Dedifferentiated amniotic fluid mesenchymal stem cell (primary cell): ENCODE measurements around the gene TCP11L2.
"Not testable (repeated sequence)": the region's sequence is repeated elsewhere in the genome, so short reads cannot be mapped to it uniquely, and the experiment has no call there.

Experiments used
- DNase-seq: peaks from one replicate; pipeline ENCODE4 v3.0.0-alpha.2; 2016; ENCODE audit errors: extremely low spot score

Gene TCP11L2

DNA sequence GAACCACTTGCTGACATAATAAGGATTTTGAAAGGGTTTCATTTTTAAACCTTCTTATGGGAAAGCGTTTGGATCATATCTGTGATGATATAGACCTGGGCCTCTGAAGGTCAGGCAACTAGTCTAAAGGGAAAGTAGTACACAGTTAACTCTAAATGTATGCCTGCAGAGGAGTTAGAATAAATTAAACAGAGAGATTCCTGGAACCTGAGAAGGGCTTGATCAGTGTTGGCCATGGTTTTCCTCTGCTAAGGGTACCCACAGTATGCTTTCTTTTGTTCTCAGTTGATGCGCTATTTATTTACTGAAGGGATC lies 40.6 kb downstream of the TCP11L2 start:
- no peak for DNase-seq

DNA sequence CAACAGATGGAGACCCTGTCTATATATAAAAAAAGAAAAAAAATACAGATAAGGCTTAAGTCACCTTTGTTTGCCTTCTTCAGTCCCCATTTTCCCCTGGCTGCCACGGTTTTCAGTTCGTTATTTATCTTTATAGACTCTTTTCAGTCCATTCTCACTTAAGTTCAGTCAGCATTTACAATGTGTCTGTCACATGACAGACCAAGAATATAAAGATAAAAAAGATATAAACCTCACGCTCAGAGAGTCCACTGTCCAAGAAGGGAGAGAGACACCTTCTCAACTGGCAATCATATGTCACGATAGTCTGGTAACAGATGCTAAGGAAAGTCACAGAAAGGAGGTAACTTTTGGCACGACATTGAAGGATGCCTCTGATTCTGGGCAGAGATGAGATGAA lies 41.6 kb downstream of the TCP11L2 start:
- no peak for DNase-seq

GRCh38 chr12:106345746-106346145 lies 43.2 kb downstream of the TCP11L2 start:
- no peak for DNase-seq

DNA sequence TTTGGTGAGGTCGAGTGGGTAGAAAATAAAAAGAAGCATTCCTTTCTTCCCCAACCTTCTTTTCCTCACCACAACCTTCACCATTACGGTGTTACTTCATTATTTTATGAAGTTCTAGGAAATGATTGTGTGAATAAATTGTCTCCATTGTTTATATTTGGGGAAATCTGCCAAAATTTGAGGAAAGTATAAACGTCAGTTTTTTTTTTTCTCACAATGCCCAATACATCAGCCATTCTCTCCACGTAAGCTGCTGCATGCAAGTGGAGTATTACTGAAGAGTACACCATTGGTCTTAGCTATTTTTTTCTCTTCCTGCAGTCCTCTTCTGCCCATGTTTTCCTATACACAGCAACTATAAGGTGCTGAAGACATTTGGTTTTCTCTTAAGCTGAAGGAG lies 45.9 kb downstream of the TCP11L2 start:
- DNase-seq: no peak

- no peak for DNase-seq
Measured at GRCh38 chr12:106353175-106353574, 50.6 kb downstream of the TCP11L2 start.

DNA sequence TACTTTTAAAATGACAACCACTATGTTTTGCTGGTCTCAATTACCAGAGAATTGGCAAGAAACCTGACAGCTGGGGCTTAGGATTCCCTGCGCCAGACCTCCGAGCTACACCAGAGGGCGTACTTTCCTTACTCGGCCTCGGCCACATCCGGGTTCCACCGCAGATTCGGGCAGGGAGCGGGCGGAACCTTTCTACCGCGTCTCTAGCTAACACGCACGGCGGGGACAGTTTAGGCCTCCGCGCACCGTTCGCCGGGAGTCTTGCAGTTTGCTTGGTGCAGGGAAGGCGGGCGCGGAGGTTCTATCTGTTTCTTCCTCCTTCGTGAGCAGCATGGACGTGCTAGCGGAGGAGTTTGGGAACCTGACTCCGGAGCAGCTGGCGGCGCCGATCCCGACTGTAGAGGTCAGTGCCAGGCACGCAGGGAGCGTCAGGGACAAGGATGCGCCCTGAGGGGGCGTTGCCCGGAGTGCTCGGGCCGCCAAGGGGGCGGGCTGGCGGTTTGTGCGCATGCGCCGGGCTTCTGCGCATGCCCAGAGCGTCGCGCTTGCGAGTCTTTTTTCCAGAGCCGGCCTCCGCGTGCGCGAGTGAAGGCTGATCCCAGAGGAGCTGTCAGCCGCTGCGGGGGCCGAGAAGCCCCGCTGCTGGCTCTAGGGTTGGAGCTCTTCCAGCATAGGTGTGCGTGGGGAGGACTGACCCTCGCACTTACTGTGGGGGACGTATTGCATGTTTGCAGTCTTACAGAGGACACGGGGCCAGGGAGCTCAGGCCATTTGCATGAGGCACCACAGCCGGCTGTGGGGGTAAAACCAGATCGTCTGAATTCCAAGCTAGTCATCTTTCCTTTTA lies 55.2 kb downstream of the TCP11L2 start, which contains the start of gene POLR3B:
POLR3B (plus strand) TSS at position 200 of the 847 bp plus-strand sequence; CDS start at position 332, 132 bp downstream.
- DNase-seq: peak; percentile 98

DNA sequence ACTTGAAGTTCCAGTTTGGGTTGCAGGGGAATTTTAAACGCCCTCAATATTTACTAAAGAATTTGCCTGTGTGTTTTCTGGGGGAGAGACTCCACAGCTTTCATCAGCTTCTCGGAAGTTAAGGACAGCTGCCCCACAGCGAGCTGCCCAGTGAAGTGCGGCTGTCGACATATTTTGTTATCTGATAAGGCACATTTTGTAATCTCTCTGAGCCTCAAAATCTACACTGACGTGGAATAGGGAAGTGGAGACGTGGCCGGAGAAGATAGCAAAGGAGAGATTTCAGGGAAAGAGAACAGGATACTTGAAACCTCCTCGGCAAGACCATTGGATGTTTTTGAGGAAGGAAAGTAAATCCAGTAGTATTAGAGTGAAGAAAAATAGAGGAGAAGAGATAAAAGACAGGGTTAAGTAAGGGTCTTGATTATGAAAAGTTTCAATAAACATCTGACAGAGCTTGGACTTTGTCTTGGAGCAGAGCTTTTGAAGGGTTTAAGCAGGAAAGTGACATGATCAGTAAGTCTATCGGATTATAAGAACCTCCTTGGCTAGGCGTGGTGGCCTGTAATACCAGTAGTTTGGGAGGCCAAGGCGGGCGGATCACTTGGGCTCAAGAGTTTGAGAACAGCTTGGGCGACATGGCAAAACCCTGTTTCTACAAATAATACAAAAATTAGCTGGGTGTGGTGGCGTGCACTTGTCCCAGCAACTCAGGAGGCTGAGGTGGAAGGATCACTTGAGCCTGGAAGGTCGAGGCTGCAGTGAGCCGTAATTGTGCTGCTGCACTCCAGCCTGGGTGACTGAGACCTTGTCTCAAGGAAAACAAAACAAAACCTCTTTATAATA lies 56.1 kb downstream of the TCP11L2 start:
- DNase-seq: peak; percentile 43

GRCh38 chr12:106359646-106360399 lies 57.3 kb downstream of the TCP11L2 start:
- no peak for DNase-seq

DNA sequence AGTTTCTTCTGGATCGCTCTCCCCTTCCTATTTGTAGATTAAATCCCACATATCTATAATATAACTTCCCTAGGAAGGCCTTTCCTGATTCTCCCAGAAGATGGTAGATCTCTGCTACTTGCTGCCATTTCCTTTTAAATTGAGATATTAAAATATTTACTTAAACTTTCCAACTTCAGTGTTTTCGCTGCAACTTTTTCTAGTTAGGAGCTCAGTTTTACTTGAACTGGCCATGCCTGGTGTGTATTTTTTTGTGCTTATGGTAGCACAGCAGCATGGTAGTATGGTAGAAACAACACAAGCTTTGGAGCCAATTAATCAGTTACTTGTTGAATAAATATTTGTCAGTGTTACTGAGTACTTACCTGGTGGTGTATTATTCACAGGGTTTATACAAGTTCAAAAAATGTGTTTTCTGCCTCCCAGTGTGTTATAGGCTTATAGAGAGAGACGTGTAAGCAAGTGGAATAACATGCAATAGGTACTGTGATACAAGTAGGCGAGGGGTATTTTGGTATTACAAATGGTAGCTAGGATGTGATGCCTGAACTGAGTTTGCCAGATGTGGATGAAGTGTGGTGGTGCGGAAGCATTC lies 58.0 kb downstream of the TCP11L2 start:
- no peak for DNase-seq

GRCh38 chr12:106362971-106363370 lies 60.4 kb downstream of the TCP11L2 start:
- no peak for DNase-seq

DNA sequence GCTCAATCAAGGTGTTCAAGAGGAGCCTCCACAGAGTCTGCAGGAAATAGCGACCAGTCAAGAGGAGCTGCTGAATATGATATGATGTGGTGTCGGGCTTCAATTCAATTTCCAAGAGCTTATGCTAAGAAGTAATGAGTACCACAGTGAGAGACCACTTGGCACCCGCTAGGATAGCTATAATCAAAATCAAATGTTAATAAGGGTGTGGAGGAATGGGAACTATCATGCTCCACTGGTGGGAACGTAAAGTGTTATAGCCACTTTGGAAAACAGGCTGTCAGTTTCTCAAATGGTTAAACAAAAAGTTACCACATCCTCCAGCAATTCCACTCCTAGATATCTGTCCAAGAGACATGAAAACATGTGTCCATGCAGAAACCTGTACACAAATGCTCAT lies 61.7 kb downstream of the TCP11L2 start:
- DNase-seq: no peak

DNA sequence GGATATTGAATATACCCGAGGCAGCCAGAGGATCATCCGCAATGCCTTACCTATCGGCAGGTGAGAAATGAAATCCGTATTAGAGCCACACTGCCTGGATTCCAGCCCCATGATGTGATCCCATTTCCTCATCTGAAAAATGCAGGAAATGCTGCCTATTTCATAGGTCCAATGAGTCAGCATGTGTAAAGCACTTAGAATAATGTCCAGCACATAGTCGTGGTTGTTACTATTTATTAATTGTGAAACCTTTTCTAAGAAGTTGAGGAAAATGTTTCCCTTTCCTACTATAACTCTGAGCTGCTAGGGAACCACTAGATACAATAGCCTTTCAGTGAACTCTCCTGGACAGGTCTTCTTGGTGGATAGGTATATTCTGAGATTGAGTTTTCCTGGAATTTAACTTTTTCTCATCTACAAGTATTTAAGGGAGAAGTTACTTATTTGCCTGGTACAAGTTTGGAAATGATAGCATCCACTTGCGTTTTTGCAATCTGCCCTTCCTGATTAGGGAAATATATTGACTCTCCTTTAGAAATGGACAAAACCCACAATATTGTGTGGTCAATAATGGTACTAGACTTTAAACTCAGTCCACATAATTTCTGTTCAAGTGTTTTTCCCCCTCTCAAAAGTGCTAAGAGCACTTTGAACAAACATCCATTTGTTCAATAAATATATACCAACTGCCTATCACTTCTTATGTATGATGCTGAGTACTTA lies 67.3 kb downstream of the TCP11L2 start:
- peak; percentile 36 for DNase-seq

DNA sequence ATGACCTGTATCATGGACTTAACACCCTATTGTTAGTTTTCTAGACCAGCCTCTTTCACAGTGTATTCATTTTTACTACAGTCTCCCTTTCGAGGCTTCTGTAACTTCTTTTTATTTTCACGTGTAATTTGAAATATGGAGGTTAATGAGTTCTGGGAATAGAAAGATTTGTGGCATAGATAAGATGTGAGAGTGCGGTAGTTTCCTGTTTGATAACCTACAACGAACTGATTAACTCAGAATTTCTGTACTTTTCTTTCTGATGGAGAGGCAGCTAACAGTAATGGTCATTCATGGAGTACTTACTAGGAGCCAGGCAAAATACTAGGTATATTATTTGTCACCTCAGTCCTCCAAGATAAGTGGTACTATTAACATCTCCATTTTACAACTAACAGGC lies 76.3 kb downstream of the TCP11L2 start:
- DNase-seq: no peak

GRCh38 chr12:106380954-106381353 lies 78.4 kb downstream of the TCP11L2 start:
- no peak for DNase-seq

GRCh38 chr12:106381866-106382265 lies 79.3 kb downstream of the TCP11L2 start:
- DNase-seq: not testable (repeated sequence)

- no peak for DNase-seq
Measured at GRCh38 chr12:106386813-106387535, 84.4 kb downstream of the TCP11L2 start.

- no peak for DNase-seq
Measured at GRCh38 chr12:106387848-106388377, 85.4 kb downstream of the TCP11L2 start.

GRCh38 chr12:106389151-106389550 lies 86.6 kb downstream of the TCP11L2 start:
- no peak for DNase-seq

DNA sequence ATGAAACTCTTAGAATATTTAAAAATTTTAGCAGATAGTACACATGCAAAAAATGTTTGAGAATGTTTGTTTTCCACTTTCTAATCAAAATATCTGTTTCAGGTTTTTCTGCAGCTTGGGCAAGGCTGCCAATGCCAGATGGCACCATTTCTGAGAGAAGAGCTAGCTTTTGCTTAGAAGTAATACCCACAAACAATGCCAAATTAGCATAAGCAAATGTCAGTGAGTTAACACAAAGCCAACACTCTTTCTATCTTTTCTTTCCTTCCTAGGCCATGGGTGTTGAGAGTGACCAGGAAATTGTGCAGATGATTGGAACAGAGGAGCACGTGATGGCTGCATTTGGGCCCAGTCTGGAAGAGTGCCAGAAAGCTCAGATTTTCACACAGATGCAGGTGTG lies 90.2 kb downstream of the TCP11L2 start:
- no peak for DNase-seq
